HepG2 (cell line): ENCODE measurements around the gene AKAP3. TPM values are rescaled to one million over a fixed set of nuclear protein-coding genes. Genes with fewer than 3 reads are reported as not detected.
A peak's percentile ranks its signal among the peaks of the same experiment; 100 is the strongest.

Experiments
- CENPT ChIP-seq: sonication (generic); formaldehyde crosslinking; IDR thresholded peaks from 2 replicates; pipeline ENCODE4 v1.8.0; 2022; ENCODE audit warnings: low read depth, mild to moderate bottlenecking, moderate library complexity, missing genetic modification reagents
- FLYWCH1 ChIP-seq: sonication (generic); formaldehyde crosslinking; IDR thresholded peaks from 2 replicates; pipeline ENCODE4 v1.8.1; 2023; ENCODE audit warnings: mild to moderate bottlenecking, missing genetic modification reagents
- MAFF ChIP-seq: IDR thresholded peaks from 2 replicates; pipeline ENCODE4 v1.6.1; 2011; ENCODE audit warnings: low read depth, low read length, improper control_type of control experiment
- TBX2 ChIP-seq: sonication (generic); formaldehyde crosslinking; IDR thresholded peaks from 2 replicates; pipeline ENCODE4 v1.5.0; 2020; ENCODE audit warnings: missing genetic modification reagents, mild to moderate bottlenecking, borderline replicate concordance
- ZNF557 ChIP-seq: sonication (generic); formaldehyde crosslinking; IDR thresholded peaks from 2 replicates; pipeline ENCODE4 v1.4.0; 2020; ENCODE audit warnings: missing genetic modification reagents
- ZNF616 ChIP-seq: sonication (generic); formaldehyde crosslinking; IDR thresholded peaks from 2 replicates; pipeline ENCODE4 v1.5.0; 2020; ENCODE audit warnings: low read depth, mild to moderate bottlenecking, missing genetic modification reagents
- ZNF75D ChIP-seq: sonication (generic); formaldehyde crosslinking; IDR thresholded peaks from 2 replicates; pipeline ENCODE4 v1.8.1; 2023; ENCODE audit warnings: missing genetic modification reagents, mild to moderate bottlenecking, borderline replicate concordance
- polyA plus RNA-seq, 8 experiments: library from polyadenylated mRNA; depleted of rRNA in 3 of 8; stranded (reverse) in 7 of 8; unstranded in 1 of 8; fragments of >200 nt; fragmentation: Illumina TruSeq in 4 of 8; extraction: Trizol in 4 of 8; gene quantifications; 2 replicates each; pipeline versions ENCODE4 v1.2.1 to v1.2.3, GENCODE V29; 2011 to 2016; ENCODE audit warnings: low read depth in 4 of 8, missing spikeins in 1 of 8, mixed read lengths in 1 of 8; ENCODE audit not compliant: insufficient read depth in 1 of 8
- total RNA-seq, 5 experiments: library from RNA; depleted of rRNA; stranded (reverse); fragments of >200 nt; fragmentation: Illumina TruSeq; extraction: Trizol; gene quantifications; 2 replicates each; pipeline ENCODE4 v1.2.3, GENCODE V29; 2016; ENCODE audit warnings: low read depth in 1 of 5
- TF ChIP-seq, protein P1 (sequence below): sonication (generic); formaldehyde crosslinking; IDR thresholded peaks from 2 replicates; pipeline ENCODE4 v1.5.1; 2020; ENCODE audit warnings: missing genetic modification reagents, mild to moderate bottlenecking, borderline replicate concordance
- TF ChIP-seq, protein P2 (sequence below): sonication (generic); formaldehyde crosslinking; IDR thresholded peaks from 2 replicates; pipeline ENCODE4 v1.5.1; 2020; ENCODE audit warnings: missing genetic modification reagents, mild to moderate bottlenecking, borderline replicate concordance
- TF ChIP-seq, protein P3 (sequence below): sonication (generic); formaldehyde crosslinking; IDR thresholded peaks from 2 replicates; pipeline ENCODE4 v1.4.0; 2020; ENCODE audit warnings: mild to moderate bottlenecking, missing genetic modification reagents
- TF ChIP-seq, protein P4 (sequence below): sonication (generic); formaldehyde crosslinking; IDR thresholded peaks from 2 replicates; pipeline ENCODE4 v1.4.0; 2020; ENCODE audit warnings: missing genetic modification reagents, mild to moderate bottlenecking, borderline replicate concordance

Gene AKAP3
- total and polyA plus RNA-seq, 2 of the 13 experiments (the other 11 are each of a cell fraction or from before 2014, with no cell fraction given), result 0.22 to 0.49 TPM

DNA sequence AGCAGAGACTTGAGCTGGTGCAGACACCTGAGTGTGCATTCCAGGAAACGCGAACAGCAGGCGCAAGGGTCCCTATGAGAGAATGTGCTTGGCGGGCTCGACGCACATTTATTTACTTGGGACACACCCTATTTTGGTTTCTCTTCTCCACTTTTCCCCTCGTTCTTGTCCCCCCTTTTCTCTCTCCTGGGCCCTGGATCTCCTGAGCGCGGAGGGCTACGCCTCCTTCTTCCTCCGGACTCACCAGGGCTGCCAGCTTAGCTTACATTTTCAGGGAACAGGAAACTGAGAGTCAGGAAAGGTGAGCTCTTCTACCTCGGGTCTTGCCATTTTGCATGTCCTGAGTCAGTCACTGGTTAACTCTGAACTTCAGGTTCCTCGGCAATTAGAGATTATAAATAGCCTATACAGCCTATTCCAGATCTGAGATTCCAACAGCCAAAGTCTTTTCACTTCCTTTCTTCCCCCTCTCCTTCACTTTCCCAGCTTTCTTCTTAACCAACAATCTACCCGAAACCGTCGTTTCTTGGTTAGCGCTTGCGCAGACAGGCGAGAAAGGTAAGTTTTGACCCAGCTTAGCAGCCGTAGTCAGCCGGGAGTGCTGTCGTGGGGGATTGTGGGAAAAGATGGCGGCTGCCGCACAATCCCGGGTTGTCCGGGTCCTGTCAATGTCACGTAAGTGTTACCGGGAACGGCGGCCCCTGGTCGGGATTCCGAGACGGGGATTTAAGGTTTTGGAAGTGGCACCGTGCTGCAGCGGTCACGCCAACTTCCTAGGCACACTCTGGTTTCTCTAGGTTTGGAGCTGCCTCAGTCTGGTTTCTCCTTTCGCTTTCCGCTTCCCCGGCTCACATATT is at the start of gene AKAP3, which contains the start of gene NDUFA9 (continued):
- TF ChIP-seq TBX2 (CRISPR knock-in tag) (peak; percentile 28; the same call in 1 of the 2 replicates), FLYWCH1 (CRISPR knock-in tag) (no peak), CENPT (CRISPR knock-in tag) (no peak), MAFF (no peak), ZNF616 (no peak), ZNF75D (CRISPR knock-in tag) (no peak), ZNF557 (CRISPR knock-in tag) (no peak)
- TF ChIP-seq, protein P1, sequence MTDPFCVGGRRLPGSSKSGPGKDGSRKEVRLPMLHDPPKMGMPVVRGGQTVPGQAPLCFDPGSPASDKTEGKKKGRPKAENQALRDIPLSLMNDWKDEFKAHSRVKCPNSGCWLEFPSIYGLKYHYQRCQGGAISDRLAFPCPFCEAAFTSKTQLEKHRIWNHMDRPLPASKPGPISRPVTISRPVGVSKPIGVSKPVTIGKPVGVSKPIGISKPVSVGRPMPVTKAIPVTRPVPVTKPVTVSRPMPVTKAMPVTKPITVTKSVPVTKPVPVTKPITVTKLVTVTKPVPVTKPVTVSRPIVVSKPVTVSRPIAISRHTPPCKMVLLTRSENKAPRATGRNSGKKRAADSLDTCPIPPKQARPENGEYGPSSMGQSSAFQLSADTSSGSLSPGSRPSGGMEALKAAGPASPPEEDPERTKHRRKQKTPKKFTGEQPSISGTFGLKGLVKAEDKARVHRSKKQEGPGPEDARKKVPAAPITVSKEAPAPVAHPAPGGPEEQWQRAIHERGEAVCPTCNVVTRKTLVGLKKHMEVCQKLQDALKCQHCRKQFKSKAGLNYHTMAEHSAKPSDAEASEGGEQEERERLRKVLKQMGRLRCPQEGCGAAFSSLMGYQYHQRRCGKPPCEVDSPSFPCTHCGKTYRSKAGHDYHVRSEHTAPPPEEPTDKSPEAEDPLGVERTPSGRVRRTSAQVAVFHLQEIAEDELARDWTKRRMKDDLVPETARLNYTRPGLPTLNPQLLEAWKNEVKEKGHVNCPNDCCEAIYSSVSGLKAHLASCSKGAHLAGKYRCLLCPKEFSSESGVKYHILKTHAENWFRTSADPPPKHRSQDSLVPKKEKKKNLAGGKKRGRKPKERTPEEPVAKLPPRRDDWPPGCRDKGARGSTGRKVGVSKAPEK (CRISPR knock-in tag), result no peak
- TF ChIP-seq, protein P2, sequence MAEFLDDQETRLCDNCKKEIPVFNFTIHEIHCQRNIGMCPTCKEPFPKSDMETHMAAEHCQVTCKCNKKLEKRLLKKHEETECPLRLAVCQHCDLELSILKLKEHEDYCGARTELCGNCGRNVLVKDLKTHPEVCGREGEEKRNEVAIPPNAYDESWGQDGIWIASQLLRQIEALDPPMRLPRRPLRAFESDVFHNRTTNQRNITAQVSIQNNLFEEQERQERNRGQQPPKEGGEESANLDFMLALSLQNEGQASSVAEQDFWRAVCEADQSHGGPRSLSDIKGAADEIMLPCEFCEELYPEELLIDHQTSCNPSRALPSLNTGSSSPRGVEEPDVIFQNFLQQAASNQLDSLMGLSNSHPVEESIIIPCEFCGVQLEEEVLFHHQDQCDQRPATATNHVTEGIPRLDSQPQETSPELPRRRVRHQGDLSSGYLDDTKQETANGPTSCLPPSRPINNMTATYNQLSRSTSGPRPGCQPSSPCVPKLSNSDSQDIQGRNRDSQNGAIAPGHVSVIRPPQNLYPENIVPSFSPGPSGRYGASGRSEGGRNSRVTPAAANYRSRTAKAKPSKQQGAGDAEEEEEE (CRISPR knock-in tag), result no peak
- TF ChIP-seq, protein P3, sequence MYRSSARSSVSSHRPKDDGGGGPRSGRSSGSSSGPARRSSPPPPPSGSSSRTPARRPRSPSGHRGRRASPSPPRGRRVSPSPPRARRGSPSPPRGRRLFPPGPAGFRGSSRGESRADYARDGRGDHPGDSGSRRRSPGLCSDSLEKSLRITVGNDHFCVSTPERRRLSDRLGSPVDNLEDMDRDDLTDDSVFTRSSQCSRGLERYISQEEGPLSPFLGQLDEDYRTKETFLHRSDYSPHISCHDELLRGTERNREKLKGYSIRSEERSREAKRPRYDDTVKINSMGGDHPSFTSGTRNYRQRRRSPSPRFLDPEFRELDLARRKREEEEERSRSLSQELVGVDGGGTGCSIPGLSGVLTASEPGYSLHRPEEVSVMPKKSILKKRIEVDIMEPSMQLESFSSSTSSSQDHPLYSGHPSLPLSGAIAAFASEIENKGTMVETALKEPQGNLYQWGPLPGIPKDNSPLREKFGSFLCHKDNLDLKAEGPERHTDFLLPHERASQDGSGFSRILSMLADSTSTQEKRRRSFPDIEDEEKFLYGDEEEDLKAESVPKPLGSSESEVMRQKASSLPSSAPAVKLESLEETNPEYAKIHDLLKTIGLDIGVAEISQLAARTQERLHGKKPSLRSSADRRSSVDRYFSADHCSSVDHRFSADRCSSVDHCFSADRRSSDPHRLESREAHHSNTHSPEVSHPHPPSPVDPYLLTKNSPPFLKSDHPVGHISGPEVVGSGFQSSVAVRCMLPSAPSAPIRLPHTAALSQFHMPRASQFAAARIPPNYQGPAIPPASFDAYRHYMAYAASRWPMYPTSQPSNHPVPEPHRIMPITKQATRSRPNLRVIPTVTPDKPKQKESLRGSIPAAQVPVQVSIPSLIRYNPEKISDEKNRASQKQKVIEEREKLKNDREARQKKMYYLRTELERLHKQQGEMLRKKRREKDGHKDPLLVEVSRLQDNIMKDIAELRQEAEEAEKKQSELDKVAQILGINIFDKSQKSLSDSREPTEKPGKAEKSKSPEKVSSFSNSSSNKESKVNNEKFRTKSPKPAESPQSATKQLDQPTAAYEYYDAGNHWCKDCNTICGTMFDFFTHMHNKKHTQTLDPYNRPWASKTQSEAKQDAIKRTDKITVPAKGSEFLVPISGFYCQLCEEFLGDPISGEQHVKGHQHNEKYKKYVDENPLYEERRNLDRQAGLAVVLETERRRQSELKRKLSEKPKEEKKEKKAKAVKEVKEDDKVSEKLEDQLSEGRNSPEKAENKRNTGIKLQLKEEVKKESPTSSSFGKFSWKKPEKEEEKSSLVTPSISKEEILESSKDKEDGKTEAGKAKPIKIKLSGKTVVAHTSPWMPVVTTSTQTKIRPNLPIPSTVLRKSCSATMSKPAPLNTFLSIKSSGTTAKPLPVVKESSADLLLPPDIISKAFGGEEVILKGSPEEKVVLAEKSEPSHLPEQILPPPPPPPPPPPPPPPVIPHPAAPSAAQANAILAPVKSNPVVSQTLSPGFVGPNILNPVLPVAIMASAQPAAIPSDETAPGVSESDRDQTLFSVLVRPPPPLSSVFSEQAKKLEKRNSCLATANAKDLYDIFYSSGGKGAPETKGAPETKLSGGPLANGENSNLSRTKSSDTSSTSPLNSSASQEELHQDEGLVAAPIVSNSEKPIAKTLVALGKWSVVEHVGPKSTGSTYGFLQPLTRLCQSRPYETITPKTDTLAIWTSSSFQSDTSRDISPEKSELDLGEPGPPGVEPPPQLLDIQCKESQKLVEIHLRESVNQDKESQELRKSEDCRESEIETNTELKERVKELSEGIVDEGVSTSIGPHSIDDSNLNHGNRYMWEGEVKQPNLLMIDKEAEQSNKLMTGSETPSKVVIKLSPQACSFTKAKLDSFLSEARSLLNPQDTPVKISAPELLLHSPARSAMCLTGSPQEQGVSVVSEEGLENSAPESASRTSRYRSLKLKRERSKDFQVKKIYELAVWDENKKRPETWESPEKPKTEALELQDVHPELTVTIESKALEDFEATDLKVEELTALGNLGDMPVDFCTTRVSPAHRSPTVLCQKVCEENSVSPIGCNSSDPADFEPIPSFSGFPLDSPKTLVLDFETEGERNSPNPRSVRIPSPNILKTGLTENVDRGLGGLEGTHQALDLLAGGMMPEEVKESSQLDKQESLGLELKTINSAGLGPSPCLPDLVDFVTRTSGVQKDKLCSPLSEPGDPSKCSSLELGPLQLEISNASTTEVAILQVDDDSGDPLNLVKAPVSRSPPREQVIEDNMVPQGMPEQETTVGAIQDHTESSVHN, result no peak
- TF ChIP-seq, protein P4, sequence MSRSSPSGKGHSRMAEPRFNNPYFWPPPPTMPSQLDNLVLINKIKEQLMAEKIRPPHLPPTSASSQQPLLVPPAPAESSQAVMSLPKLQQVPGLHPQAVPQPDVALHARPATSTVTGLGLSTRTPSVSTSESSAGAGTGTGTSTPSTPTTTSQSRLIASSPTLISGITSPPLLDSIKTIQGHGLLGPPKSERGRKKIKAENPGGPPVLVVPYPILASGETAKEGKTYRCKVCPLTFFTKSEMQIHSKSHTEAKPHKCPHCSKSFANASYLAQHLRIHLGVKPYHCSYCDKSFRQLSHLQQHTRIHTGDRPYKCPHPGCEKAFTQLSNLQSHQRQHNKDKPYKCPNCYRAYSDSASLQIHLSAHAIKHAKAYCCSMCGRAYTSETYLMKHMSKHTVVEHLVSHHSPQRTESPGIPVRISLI (CRISPR knock-in tag), result no peak
